ENCODE data around the gene AHSP. TPM values are rescaled to one million over a fixed set of nuclear protein-coding genes. Genes with fewer than 3 reads are reported as not detected.

The AHSP gene
- total and polyA plus RNA-seq, 2 donors (not counting 1 experiment from before 2014, with no cell fraction given) = not detected

DNA sequence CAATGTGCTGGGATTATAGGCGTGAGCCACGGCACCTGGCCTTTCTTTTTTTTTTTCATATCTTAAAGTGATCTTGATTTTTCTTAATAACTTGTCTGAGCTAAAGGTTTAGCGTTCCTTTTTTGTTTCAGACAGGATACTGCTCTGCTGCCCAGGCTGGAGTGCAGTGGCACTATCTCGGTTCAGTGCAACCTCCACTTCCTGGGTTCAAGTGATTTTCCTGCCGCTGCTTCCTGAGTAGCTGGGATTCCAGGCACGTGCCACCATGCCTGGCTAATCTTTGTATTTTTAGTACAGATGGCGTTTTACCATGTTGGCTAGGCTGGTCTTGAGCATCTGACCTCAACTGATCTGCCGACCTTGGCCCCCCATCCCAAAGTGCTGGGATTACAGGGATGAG, 23.5 kb upstream of the AHSP start:
- Histone ChIP-seq H3K27me3 (replicated peaks in 1 of 4; ENCODE audit: control extremely low read depth in 1 of 4, control insufficient read depth in 3 of 4, insufficient read depth in 4 of 4, low read length in 3 of 4) (no peaks in the 10 kb centered on the region), H3K9me3 (ENCODE audit: control extremely low read depth in 1 of 3, control insufficient read depth in 2 of 3, insufficient read depth in 1 of 3, low read length in 2 of 3) (no peaks in the 10 kb centered on the region), H3K9ac (ENCODE audit: low read length) (no peak overlapping the region), H3K4me3 (ENCODE audit: control extremely low read depth in 1 of 5, extremely low read depth in 1 of 5, insufficient read depth in 1 of 5, low read depth in 2 of 5, low read length in 4 of 5) (no peak overlapping the region), H3K4me1 (ENCODE audit: control insufficient read depth in 2 of 2, insufficient read depth in 2 of 2, low read length in 2 of 2) (peaks cover 24 to 26% of the 10 kb centered on the region in 2 donors), H3K4me2 (replicated peaks; ENCODE audit: low read depth, low read length, poor library complexity, severe bottlenecking) (no peak overlapping the region), H3K27ac (ENCODE audit: low read length in 2 of 2) (peak overlapping the region in 1 of 2 donors; percentile 23), H3K79me2 (ENCODE audit: control insufficient read depth, insufficient read depth, low read length) (peaks cover 21% of the 10 kb centered on the region), H3K36me3 (replicated peaks in 1 of 2; ENCODE audit: control extremely low read depth in 1 of 2, control insufficient read depth in 1 of 2, extremely low read depth in 1 of 2, insufficient read depth in 2 of 2, low read length in 1 of 2) (peaks cover 0 to 8% of the 10 kb centered on the region in 2 experiments), H4K20me1 (ENCODE audit: control insufficient read depth, insufficient read depth, low read length, poor library complexity, severe bottlenecking) (no peaks in the 10 kb centered on the region), H2AFZ (ENCODE audit: insufficient read depth, low read depth, low read length, poor library complexity, severe bottlenecking) (no peak overlapping the region)
- no peaks in the 10 kb centered on the region for H3K27me3 Mint-ChIP-seq
- ATAC-seq (ENCODE audit: low read depth) = no peak
- POLR2A ChIA-PET = interaction anchor here (0.7 kb wide), 1 partner anchor 346 kb away, joined by 4 read pairs; no protein-coding TSS in a partner anchor
- no peak overlapping the region for H3K4me3 Mint-ChIP-seq
- WGBS (ENCODE audit: insufficient coverage) = 28% methylated on average over 6 of the region's 8 CpGs
- peaks cover 33% of the 10 kb centered on the region for H3K4me1 Mint-ChIP-seq
- H3K27ac Mint-ChIP-seq = peak overlapping the region; percentile 26
- H3K9me3 Mint-ChIP-seq (ENCODE audit: insufficient read depth) = no peaks in the 10 kb centered on the region
- intact Hi-C loops (cut with micrococcal nuclease) = no loop called here
- TF ChIP-seq EZH2 (IDR thresholded peaks at IDR 0.05; ENCODE audit: borderline replicate concordance, insufficient read depth, low read depth, low read length, poor library complexity, severe bottlenecking) = no peak
- TF ChIP-seq, protein P1, sequence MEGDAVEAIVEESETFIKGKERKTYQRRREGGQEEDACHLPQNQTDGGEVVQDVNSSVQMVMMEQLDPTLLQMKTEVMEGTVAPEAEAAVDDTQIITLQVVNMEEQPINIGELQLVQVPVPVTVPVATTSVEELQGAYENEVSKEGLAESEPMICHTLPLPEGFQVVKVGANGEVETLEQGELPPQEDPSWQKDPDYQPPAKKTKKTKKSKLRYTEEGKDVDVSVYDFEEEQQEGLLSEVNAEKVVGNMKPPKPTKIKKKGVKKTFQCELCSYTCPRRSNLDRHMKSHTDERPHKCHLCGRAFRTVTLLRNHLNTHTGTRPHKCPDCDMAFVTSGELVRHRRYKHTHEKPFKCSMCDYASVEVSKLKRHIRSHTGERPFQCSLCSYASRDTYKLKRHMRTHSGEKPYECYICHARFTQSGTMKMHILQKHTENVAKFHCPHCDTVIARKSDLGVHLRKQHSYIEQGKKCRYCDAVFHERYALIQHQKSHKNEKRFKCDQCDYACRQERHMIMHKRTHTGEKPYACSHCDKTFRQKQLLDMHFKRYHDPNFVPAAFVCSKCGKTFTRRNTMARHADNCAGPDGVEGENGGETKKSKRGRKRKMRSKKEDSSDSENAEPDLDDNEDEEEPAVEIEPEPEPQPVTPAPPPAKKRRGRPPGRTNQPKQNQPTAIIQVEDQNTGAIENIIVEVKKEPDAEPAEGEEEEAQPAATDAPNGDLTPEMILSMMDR (IDR thresholded peaks at IDR 0.05) = no peak
- no peak for DNase-seq
- CTCF ChIA-PET = no interaction called here

DNA sequence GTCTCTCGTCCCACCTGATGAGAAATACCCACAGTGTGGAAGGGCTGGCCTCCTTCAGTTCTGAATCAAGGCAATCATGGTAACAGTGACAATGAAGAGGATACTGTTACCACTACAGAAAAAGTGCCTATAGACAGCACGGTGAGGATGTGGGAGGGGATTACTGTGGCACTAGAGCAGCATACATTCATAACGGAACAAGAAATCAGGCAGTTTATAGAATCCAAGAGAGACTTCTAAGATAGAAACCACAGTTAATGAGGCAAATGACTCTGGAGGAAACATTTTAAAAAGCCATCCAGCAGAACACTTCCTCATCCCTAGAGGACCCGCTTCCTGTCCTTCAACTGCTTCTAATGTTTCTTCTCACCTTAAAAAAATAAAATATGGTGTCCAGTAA, 22.2 kb upstream of the AHSP start:
- Histone ChIP-seq H3K79me2 (ENCODE audit: control insufficient read depth, insufficient read depth, low read length) (peaks cover 20% of the 10 kb centered on the region), H3K4me2 (replicated peaks; ENCODE audit: low read depth, low read length, poor library complexity, severe bottlenecking) (no peak overlapping the region), H3K4me1 (ENCODE audit: control insufficient read depth in 2 of 2, insufficient read depth in 2 of 2, low read length in 2 of 2) (peaks cover 32 to 33% of the 10 kb centered on the region in 2 donors), H4K20me1 (ENCODE audit: control insufficient read depth, insufficient read depth, low read length, poor library complexity, severe bottlenecking) (no peaks in the 10 kb centered on the region), H3K27me3 (replicated peaks in 1 of 4; ENCODE audit: control extremely low read depth in 1 of 4, control insufficient read depth in 3 of 4, insufficient read depth in 4 of 4, low read length in 3 of 4) (no peaks in the 10 kb centered on the region), H3K27ac (ENCODE audit: low read length in 2 of 2) (peak overlapping the region in 1 of 2 donors; percentile 67), H3K4me3 (ENCODE audit: control extremely low read depth in 1 of 5, extremely low read depth in 1 of 5, insufficient read depth in 1 of 5, low read depth in 2 of 5, low read length in 4 of 5) (no peak overlapping the region), H3K36me3 (replicated peaks in 1 of 2; ENCODE audit: control extremely low read depth in 1 of 2, control insufficient read depth in 1 of 2, extremely low read depth in 1 of 2, insufficient read depth in 2 of 2, low read length in 1 of 2) (peaks cover 0 to 3% of the 10 kb centered on the region in 2 experiments), H3K9me3 (ENCODE audit: control extremely low read depth in 1 of 3, control insufficient read depth in 2 of 3, insufficient read depth in 1 of 3, low read length in 2 of 3) (no peaks in the 10 kb centered on the region), H2AFZ (ENCODE audit: insufficient read depth, low read depth, low read length, poor library complexity, severe bottlenecking) (no peak overlapping the region), H3K9ac (ENCODE audit: low read length) (no peak overlapping the region)
- no CpG with 5 or more reads among the region's 4 CpGs for WGBS (ENCODE audit: insufficient coverage)
- DNase-seq (no peak), ATAC-seq (ENCODE audit: low read depth) (no peak)
- Mint-ChIP-seq H3K9me3 (ENCODE audit: insufficient read depth) (no peaks in the 10 kb centered on the region), H3K4me1 (peaks cover 42% of the 10 kb centered on the region), H3K4me3 (no peak overlapping the region), H3K27me3 (no peaks in the 10 kb centered on the region), H3K27ac (no peak overlapping the region)
- CTCF ChIA-PET = no interaction called here
- intact Hi-C loops (cut with micrococcal nuclease) = no loop called here
- POLR2A ChIA-PET = no interaction called here
- TF ChIP-seq, protein P1 (IDR thresholded peaks at IDR 0.05) = no peak
- no peak for TF ChIP-seq EZH2 (IDR thresholded peaks at IDR 0.05; ENCODE audit: borderline replicate concordance, insufficient read depth, low read depth, low read length, poor library complexity, severe bottlenecking)

Measured in B cell (primary cell).